GM12878 (cell line): ENCODE results near the gene BPIFB4.

Experiments used
- KDM1A ChIP-seq: fragments of 200-600 bp; sonication (generic); IDR thresholded peaks from 2 replicates; pipeline ENCODE4 v1.6.1; 2016; ENCODE audit warnings: borderline replicate concordance
- POLR2A ChIP-seq: IDR thresholded peaks from 2 replicates; pipeline ENCODE4 v1.6.1; 2011; ENCODE audit warnings: low read depth, mild to moderate bottlenecking, low read length
- POLR2AphosphoS5 ChIP-seq: IDR thresholded peaks from 2 replicates; pipeline ENCODE4 v1.6.1; 2011; ENCODE audit warnings: mild to moderate bottlenecking, low read length, inconsistent platforms
- POU2F2 ChIP-seq: IDR thresholded peaks from 3 replicates; pipeline ENCODE4 v1.6.1; 2011; ENCODE audit warnings: low read depth, mild to moderate bottlenecking, low read length, borderline replicate concordance
- RAD21 ChIP-seq: IDR thresholded peaks from 2 replicates; pipeline ENCODE4 v1.6.1; 2011; ENCODE audit warnings: mild to moderate bottlenecking, low read depth, low read length, moderate library complexity; ENCODE audit not compliant: insufficient read depth
- TAF1 ChIP-seq: IDR thresholded peaks from 2 replicates; pipeline ENCODE4 v1.6.1; 2011; ENCODE audit warnings: mild to moderate bottlenecking, low read depth, low read length, borderline replicate concordance
- TF ChIP-seq, protein P1 (sequence below), 3 experiments: IDR thresholded peaks in 2 of 3; conservative IDR thresholded peaks in 1 of 3; 2 replicates each; pipeline ENCODE4 v1.5.1; 2011; ENCODE audit warnings: low read depth in 3 of 3, low read length in 3 of 3, mild to moderate bottlenecking in 3 of 3, control low read depth in 2 of 3, moderate library complexity in 2 of 3, inconsistent platforms in 1 of 3, mixed read lengths in 1 of 3; ENCODE audit not compliant: control insufficient read depth in 2 of 3, insufficient read depth in 1 of 3; ENCODE audit errors: extremely low read depth in 1 of 3
- TF ChIP-seq, protein P2 (sequence below): IDR thresholded peaks from 2 replicates; pipeline ENCODE4 v1.6.1; 2012; ENCODE audit warnings: mild to moderate bottlenecking, low read depth, low read length

DNA sequence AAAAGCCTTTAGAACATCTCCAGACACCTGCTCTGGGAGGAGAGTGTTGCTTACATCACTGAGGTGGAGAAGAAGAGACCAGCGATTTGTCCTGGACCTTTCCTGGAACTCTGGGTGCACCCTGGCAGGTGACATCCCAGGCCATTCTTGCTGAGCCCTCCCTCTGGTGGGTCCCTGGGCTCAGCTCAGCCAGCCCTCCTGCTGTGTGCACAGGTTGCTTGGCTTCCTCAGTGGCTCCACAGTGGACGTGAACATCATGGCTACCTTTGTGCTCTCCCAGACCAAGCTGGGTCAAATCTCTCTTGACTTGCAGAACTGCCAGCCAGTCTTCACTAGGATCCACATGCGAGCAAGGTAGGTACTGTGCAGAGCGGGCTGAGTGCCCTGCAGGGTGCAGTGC, 68.6 kb downstream of the BPIFB4 start:
- TF ChIP-seq, protein P1, sequence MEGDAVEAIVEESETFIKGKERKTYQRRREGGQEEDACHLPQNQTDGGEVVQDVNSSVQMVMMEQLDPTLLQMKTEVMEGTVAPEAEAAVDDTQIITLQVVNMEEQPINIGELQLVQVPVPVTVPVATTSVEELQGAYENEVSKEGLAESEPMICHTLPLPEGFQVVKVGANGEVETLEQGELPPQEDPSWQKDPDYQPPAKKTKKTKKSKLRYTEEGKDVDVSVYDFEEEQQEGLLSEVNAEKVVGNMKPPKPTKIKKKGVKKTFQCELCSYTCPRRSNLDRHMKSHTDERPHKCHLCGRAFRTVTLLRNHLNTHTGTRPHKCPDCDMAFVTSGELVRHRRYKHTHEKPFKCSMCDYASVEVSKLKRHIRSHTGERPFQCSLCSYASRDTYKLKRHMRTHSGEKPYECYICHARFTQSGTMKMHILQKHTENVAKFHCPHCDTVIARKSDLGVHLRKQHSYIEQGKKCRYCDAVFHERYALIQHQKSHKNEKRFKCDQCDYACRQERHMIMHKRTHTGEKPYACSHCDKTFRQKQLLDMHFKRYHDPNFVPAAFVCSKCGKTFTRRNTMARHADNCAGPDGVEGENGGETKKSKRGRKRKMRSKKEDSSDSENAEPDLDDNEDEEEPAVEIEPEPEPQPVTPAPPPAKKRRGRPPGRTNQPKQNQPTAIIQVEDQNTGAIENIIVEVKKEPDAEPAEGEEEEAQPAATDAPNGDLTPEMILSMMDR (IDR thresholded peaks at IDR 0.05 in 2 of 3, conservative IDR thresholded peaks at IDR 0.05 in 1 of 3; ENCODE audit: control insufficient read depth in 2 of 3, extremely low read depth in 1 of 3, insufficient read depth in 1 of 3, low read depth in 3 of 3, low read length in 3 of 3) = no peak
- TF ChIP-seq POLR2A = no peak
- TF ChIP-seq TAF1 = no peak
- TF ChIP-seq RAD21 = no peak
- TF ChIP-seq, protein P2, sequence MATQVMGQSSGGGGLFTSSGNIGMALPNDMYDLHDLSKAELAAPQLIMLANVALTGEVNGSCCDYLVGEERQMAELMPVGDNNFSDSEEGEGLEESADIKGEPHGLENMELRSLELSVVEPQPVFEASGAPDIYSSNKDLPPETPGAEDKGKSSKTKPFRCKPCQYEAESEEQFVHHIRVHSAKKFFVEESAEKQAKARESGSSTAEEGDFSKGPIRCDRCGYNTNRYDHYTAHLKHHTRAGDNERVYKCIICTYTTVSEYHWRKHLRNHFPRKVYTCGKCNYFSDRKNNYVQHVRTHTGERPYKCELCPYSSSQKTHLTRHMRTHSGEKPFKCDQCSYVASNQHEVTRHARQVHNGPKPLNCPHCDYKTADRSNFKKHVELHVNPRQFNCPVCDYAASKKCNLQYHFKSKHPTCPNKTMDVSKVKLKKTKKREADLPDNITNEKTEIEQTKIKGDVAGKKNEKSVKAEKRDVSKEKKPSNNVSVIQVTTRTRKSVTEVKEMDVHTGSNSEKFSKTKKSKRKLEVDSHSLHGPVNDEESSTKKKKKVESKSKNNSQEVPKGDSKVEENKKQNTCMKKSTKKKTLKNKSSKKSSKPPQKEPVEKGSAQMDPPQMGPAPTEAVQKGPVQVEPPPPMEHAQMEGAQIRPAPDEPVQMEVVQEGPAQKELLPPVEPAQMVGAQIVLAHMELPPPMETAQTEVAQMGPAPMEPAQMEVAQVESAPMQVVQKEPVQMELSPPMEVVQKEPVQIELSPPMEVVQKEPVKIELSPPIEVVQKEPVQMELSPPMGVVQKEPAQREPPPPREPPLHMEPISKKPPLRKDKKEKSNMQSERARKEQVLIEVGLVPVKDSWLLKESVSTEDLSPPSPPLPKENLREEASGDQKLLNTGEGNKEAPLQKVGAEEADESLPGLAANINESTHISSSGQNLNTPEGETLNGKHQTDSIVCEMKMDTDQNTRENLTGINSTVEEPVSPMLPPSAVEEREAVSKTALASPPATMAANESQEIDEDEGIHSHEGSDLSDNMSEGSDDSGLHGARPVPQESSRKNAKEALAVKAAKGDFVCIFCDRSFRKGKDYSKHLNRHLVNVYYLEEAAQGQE = no peak
- TF ChIP-seq KDM1A = no peak
- TF ChIP-seq POLR2AphosphoS5 = no peak
- TF ChIP-seq POU2F2 = no peak
